Activated CD4-positive, alpha-beta T cell treated with anti-CD3 and anti-CD28 coated beads for 24 hours (primary cell): ENCODE measurements around the gene CEACAM18.
A peak's percentile ranks its signal among the peaks of the same experiment; 100 is the strongest.
"Not testable (repeated sequence)": the region's sequence is repeated elsewhere in the genome, so short reads cannot be mapped to it uniquely, and the experiment has no call there.

Experiments used
- DNase-seq, 2 donors: peaks; one replicate each; pipeline ENCODE4 v3.0.0-alpha.2; 2020; ENCODE audit warnings: low read depth in 2 of 2

Gene CEACAM18

GRCh38 chr19:51461723-51462161 is 16.6 kb upstream of the CEACAM18 start:
- DNase-seq, result no peak

DNA sequence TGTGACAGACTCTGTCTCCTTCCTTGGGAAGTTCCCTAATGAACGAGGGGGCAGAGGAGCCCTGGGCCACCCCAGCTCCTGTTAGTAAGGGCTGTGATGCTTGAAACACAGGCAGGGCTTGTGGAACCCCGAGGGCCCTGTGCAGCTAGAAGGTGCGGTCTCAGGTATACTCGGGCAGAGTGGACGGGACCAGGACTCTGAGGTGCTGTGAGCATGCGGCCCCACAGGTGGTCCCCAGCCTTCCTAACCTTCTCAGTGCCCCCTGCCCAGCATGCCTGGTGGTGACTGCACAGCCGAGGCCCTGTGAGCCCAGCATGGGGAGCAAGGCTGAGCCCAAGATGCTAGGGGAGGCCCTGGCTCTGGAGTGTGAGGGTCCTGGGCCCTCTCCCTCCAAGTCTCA is 16.1 kb upstream of the CEACAM18 start:
- no peak for DNase-seq

DNA sequence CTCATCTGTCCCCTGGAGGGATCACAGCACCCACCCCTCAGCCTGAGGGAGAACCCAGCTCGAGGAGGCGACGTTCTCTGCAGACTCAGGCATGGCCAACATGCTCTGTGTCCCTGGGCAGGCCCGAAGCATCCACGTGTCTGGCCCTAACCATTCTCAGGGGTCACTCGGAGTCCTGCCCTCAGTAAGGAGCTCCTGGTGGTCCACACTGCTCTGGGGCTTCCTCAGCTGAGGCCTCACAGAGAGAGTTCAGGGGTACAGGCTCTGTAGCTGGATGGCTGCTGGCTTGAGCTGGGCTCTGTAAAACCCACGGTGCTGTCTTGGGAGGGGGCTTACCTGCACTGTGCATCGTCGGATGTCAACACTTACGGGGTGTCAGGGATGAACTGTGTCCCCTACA is 15.7 kb upstream of the CEACAM18 start:
- DNase-seq, result no peak

DNA sequence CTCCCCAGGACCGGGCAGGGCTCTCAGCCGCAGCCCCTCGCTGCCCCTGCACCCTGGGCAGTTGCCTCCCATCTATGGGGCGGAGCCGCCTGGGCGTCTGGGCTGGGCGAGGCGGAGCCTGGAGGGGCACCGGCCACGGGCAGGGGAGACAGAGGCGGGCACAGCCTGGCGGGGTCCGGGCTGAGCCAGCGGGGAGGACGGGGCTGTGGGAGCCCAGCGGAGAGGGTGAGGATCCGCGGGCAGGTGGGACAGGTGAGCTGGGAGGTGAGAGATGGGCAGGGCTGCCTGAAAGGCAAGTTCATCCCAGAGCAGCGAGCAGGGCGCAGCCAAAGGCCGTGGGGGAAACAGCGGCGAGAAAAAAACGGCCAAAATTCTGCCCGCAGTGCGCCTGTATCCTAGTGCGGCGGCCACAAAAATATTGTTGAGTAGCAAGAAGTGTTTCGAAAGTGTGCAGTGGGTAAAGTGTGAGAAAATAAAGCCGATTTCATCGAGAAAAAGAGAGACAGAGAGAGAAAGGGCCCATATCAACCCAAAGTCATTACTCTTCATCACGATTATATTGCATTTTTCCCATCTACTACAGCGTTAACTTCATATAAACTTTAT is 14.3 kb upstream of the CEACAM18 start:
- DNase-seq, result not testable (repeated sequence)

- DNase-seq, result no peak
Measured at GRCh38 chr19:51466723-51467122, 11.6 kb upstream of the CEACAM18 start.

DNA sequence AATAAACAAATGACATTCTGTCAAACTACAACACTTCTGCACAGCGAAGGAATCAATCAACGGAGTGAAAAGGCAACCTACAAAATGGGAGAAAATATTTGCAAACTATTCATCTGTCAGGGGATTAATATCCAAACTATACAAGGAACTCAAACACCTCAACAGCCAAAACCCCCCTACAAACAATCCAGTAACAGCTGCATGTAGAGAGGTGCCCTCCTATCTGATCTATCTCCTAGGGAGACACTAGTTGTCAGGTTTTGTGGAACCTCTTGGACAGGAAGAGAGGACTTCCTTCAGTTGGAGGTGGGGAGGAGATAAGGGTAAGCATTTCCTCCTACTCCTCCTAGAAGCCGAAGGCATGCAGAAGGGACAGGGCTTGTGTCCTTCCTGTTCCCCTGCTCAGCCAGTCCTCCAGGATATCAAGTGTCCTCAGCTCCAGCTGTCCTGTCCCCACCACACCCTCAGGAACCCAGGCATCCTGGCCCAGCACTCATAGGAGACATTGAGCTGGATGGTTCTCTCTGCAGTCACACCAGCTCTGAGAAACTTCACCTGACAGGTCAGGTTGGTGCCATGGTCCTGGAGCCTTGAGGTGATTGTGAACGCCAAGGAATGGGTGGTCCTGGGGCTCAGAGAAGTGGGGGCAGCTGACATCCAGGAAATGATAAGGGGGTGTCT is 10.3 kb upstream of the CEACAM18 start:
- DNase-seq, result no peak

DNA sequence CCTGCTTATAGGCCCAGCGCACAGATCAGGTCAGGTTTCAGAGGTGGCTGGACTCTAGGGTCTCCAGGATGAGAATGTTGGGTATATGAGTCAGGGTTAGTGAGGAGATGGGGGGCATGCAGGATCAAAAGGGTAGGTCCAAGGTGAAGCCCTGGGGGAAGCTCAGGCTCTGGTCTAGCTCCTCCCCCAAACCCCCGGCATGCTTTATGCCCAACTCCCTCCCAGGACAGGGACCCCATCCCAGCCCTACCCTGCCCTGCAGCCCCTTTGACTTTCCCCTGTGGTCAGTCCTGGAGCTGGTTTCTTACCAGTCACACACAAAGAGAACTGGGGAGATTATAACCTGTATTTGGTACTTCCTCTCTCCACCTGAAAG is 9.8 kb upstream of the CEACAM18 start:
- no peak for DNase-seq

DNA sequence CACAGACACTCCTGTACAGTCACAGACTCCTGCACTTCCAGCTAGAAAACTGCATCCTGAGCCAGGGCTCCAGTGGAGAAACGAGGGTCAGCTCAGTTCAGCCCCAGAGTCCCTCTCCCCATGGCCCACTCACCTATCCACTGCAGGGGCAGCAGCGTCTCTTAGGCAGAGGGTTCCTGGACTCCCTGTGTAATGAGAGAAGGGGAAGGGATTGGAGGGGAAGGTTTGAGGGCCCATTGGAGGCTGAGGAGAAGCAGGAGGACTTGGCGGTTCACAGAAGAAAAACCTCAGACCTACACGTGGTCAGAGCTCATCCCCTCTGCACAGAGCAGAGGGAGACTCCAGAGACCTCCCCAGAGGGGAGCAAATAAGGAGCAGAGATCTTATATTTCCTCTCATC is 9.2 kb upstream of the CEACAM18 start:
- DNase-seq, result no peak

DNA sequence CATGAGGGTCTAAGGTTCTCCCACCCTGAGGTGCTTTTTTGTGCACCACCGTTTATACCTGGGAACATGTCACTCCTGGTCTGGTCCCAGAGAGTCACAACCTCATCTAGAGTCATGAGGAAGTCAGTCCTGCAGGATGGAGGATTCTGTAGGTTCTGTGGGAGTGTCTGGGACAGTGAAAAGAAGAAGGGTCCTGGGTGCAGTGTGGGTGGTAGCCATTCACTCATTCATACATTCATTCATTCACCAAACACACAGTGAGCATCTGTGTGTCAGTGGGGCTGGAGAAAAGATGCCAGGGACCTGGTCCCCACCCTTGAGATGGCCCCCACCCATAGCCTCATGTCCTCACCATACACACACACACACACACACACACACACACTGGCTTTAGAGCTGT is 8.7 kb upstream of the CEACAM18 start:
- DNase-seq, result no peak

- DNase-seq, result no peak
Measured at GRCh38 chr19:51470966-51471365, 7.4 kb upstream of the CEACAM18 start.

DNA sequence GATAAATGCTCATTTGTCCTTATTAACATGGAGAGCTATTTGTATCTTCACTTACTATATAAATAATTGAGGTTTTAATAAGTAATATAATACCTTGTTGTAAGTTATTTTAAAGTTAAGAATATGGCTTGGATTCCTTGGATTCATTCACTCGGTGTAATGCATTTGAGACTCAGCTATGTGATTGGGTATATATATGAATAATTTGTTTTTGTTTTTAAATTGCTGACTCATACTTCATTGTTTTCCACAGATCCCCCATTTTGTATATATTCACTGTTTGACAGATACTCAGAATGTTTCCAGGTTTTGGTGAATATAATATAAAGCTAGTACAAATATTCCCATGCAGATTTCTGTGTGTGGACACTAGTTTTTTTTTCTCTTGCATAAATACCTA is 6.8 kb upstream of the CEACAM18 start:
- DNase-seq, result no peak

- DNase-seq, result no peak
Measured at GRCh38 chr19:51472607-51473006, 5.7 kb upstream of the CEACAM18 start.

DNA sequence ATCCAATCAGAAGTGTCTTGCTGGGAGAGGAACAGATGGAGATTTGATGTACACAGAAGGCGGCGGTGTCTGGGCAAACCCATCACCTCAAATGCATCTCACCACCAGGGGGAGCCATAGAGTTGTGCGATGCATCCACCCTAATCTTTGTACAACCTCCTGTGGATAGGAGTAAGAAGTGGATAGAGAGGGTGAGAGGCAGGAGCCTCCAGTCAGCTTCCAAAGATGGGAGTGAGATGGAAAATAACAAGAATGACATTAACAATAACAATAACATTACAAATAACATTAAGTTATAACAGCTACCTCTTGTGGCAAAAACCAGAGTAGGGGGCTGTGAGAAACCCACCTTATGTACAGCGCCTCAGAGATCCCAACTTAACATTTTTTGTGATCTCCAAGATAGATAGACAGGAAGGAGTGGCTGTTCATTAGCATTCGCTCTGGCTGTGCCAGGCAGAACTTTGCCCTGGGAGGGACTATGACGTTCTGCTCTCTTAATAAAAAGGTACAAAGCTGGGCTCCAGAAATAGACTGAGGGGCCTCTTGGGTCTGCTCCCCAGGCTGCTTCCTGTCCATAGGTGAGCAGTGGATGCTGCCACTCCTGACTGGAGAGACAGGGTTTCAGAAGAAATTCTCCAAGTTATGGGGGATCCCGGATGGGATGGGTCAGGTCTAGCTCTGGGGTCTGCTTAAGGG is 5.2 kb upstream of the CEACAM18 start:
- DNase-seq, result peak; percentile 87 to 92

- no peak for DNase-seq
Measured at GRCh38 chr19:51476164-51476563, 2.2 kb upstream of the CEACAM18 start.

GRCh38 chr19:51477344-51477743 is 995 bp upstream of the CEACAM18 start:
- no peak for DNase-seq

DNA sequence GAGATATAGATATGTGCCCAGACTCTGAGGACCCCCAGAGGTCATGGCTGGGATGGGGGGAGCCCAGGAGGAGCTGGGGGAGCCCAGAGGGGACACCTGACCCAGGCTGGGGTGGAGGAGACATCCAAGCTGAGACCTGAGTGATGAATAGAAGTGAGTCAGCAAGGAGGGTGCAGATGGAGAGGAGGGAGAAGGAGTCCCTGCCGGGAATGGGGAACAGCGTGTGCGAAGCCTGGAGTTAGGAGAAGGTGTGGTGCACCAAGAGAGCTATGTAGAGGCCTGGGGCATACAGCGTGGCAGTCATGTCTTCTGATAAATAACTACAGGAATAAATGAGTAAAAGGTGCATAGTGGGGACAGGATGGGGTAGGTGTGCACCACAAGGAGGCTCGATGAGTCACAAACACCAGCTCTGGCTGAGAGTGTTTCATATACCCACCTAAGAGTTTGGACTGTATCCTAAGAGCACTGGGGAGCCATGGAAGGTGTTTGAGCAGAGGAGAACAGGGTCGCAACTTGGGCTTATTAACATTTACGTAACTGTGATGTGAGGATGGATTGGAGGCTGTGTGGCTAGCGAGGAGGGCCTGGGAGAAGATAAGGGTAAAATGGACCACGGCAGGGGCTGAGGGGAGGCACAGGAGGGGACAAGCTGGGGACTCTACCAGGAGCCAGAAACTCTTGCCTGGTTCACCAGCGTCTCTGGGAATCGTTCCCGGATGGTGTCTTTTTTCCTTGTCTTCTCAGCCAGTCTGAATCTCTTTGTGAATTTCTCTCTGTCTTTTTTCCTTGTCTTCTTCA is 1.4 kb downstream of the CEACAM18 start:
- DNase-seq, result peak in 1 of 2 donors; percentile 21

- DNase-seq, result peak in 1 of 2 donors; percentile 25
Measured at GRCh38 chr19:51480590-51480989, 2.3 kb downstream of the CEACAM18 start.

DNA sequence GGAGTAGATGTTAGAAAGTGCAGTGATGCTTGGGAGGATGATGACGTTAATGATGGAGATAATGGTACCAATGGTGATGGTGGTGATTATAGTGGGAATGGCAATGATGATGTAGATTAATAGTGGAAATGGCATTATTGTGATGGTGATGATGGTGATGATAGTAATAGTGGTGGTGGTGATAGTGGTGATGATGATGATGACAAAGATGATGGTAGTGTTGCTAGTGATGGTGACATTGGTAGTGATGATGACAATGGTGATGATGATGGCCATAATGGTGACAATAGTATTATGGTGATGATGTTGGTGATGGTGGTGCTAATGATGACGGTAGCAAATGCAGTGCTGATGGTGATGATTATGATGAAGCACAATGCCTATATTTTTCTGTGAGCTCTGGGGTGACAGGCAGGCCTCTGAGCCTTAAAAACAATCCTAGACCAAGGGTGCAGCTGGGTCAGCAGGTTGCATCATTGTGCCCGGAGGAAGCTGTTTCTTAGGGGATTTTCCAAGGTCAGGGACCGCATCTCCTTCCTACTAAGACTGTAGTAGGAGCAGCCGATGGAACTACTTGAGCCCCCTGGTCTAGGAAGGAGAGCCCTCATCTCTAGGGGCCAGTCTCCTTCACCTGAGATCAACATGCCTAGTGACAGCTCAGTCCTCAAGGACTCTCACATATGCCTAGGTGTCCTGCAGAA is 7.8 kb downstream of the CEACAM18 start:
- DNase-seq, result no peak

GRCh38 chr19:51488491-51488890 is 10.2 kb downstream of the CEACAM18 start:
- no peak for DNase-seq

GRCh38 chr19:51489113-51489512 is 10.8 kb downstream of the CEACAM18 start:
- peak in 1 of 2 donors; percentile 23 for DNase-seq

DNA sequence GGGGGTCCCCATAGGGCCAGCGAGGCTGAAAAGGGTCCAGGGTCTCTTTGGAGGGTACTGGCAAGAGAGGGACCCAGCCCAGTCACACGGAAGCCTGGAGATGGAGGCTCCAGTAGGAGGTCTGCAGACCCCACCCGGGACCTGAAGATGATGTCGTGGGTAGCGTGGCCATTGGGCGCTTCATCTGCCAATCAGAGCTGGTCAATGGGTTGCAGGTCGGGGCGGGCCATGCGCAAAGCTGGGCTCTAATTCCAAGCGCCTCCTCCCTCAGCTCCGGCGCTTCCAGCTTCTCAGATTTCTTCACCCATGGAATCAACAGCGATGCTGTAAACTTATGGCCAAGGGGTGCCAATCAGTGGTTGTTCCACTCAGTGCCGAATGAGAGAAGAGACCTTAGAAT is 12.3 kb downstream of the CEACAM18 start:
- no peak for DNase-seq

GRCh38 chr19:51491586-51491985 is 13.2 kb downstream of the CEACAM18 start:
- DNase-seq, result no peak
